HepG2 (cell line): Measurements from ENCODE around the gene ATOH8. TPM values are rescaled to one million over a fixed set of nuclear protein-coding genes. Genes with fewer than 3 reads are reported as not detected.

Experiments
- ATAC-seq: fragments of 200-7000 bp; cut with Tn5 transposase; 3 replicates; pipeline ENCODE4 v1.9.1; 2020; ENCODE audit warnings: mild to moderate bottlenecking, moderate library complexity
- BruUV-seq: library from RNA; stranded (reverse); fragments of 400-500 nt; replicated peaks from 2 replicates; lab custom pipeline; 2021; lab: Mats Ljungman, UMichigan
- CTCF ChIA-PET: fragments of 300-600 bp; formaldehyde crosslinking; extraction: SDS; loops from one replicate; lab custom pipeline; 2021; ENCODE audit warnings: low total read pairs, inconsistent platforms, low intra/inter-chr PET ratio; lab: Yijun Ruan, JAX
- POLR2A ChIA-PET: fragments of 350-600 bp; sonication (Branson Sonifier 250); formaldehyde crosslinking; loops from one replicate; lab custom pipeline; 2020; ENCODE audit warnings: antibody characterized with exemption, inconsistent platforms; lab: Yijun Ruan, JAX
- DNase-seq: peaks from one replicate; pipeline ENCODE4 v3.0.0-alpha.2; 2015; ENCODE audit warnings: low spot score
- FAIRE-seq: peaks from 3 replicates; lab custom pipeline; 2011; peaks lifted over from hg19 to GRCh38; lab: Jason Lieb, UNC
- H2AFZ ChIP-seq: one replicate; pipeline ENCODE4 v1.6.1; 2011; ENCODE audit warnings: low read length, inconsistent platforms
- H3K27ac ChIP-seq: fragments of 300-600 bp; 3 replicates; pipeline ENCODE4 v1.8.0; 2011; ENCODE audit warnings: mixed run types, mild to moderate bottlenecking, mixed read lengths, low read length, inconsistent platforms; ENCODE audit not compliant: insufficient read depth; ENCODE audit errors: extremely low read length
- H3K27me3 ChIP-seq, 2 experiments: fragments of 200-600 bp in 1 of 2; 2 replicates in 1 of 2; 3 replicates in 1 of 2; pipeline versions ENCODE4 v1.6.0 to v1.8.0; 2011; ENCODE audit warnings: low read length in 2 of 2, mild to moderate bottlenecking in 2 of 2, moderate library complexity in 2 of 2, inconsistent platforms in 1 of 2; ENCODE audit not compliant: insufficient read depth in 2 of 2, control insufficient read depth in 1 of 2
- H3K36me3 ChIP-seq, 2 experiments: fragments of 200-600 bp in 1 of 2; replicated peaks in 1 of 2; 2 replicates in 1 of 2; 3 replicates in 1 of 2; pipeline versions ENCODE4 v1.5.1 to v1.8.0; 2011; ENCODE audit warnings: low read length in 2 of 2, inconsistent platforms in 1 of 2; ENCODE audit not compliant: insufficient read depth in 2 of 2, control insufficient read depth in 1 of 2
- H3K4me1 ChIP-seq: 2 replicates; pipeline ENCODE4 v1.5.1; 2012; ENCODE audit warnings: low read length, inconsistent platforms; ENCODE audit not compliant: insufficient read depth
- H3K4me2 ChIP-seq: 2 replicates; pipeline ENCODE4 v1.6.0; 2011; ENCODE audit warnings: low read depth, low read length, inconsistent platforms
- H3K4me3 ChIP-seq, 3 experiments: fragments of 200-600 bp in 1 of 3; sonication (generic), shearing (Covaris generic) in 1 of 3; replicated peaks in 1 of 3; 2 replicates each; pipeline ENCODE4 v1.5.1; 2011 to 2016; ENCODE audit warnings: low read length in 3 of 3, inconsistent platforms in 2 of 3, low read depth in 2 of 3, mild to moderate bottlenecking in 2 of 3, control low read depth in 1 of 3, mixed read lengths in 1 of 3; ENCODE audit not compliant: insufficient read depth in 1 of 3
- H3K79me2 ChIP-seq: one replicate; pipeline ENCODE4 v1.6.1; 2011; ENCODE audit warnings: low read length, inconsistent platforms; ENCODE audit not compliant: insufficient read depth
- H3K9ac ChIP-seq: 2 replicates; pipeline ENCODE4 v1.6.0; 2011; ENCODE audit warnings: mild to moderate bottlenecking, low read depth, low read length, inconsistent platforms; ENCODE audit not compliant: insufficient read depth
- H3K9me3 ChIP-seq: 2 replicates; pipeline ENCODE4 v1.5.1; 2012; ENCODE audit warnings: mild to moderate bottlenecking, low read length
- H4K20me1 ChIP-seq: 2 replicates; pipeline ENCODE4 v1.6.0; 2011; ENCODE audit warnings: inconsistent platforms, mild to moderate bottlenecking, low read length, moderate library complexity; ENCODE audit not compliant: insufficient read depth
- AKAP8 ChIP-seq: sonication (generic); formaldehyde crosslinking; IDR thresholded peaks from 2 replicates; pipeline ENCODE4 v1.5.1; 2020; ENCODE audit warnings: mild to moderate bottlenecking, missing genetic modification reagents
- BHLHE40 ChIP-seq: IDR thresholded peaks from 2 replicates; pipeline ENCODE4 v1.6.1; 2011; ENCODE audit warnings: low read length, improper control_type of control experiment
- GFI1 ChIP-seq: sonication (generic); formaldehyde crosslinking; IDR thresholded peaks from 2 replicates; pipeline ENCODE4 v1.5.0; 2020; ENCODE audit warnings: missing genetic modification reagents, mild to moderate bottlenecking, borderline replicate concordance
- KDM6A ChIP-seq: IDR thresholded peaks from 2 replicates; pipeline ENCODE4 v1.6.1; 2016; ENCODE audit warnings: low read depth
- MLLT10 ChIP-seq: sonication (generic); formaldehyde crosslinking; IDR thresholded peaks from 2 replicates; pipeline ENCODE4 v1.4.0; 2020; ENCODE audit warnings: missing genetic modification reagents
- NFIB ChIP-seq: sonication (generic); formaldehyde crosslinking; IDR thresholded peaks from 2 replicates; pipeline ENCODE4 v1.9.0; 2021; ENCODE audit warnings: missing genetic modification reagents, mild to moderate bottlenecking, borderline replicate concordance
- REPIN1 ChIP-seq: sonication (generic); formaldehyde crosslinking; IDR thresholded peaks from 2 replicates; pipeline ENCODE4 v1.8.0; 2022; ENCODE audit warnings: missing genetic modification reagents, low read depth, mild to moderate bottlenecking, borderline replicate concordance
- RXRB ChIP-seq: IDR thresholded peaks from 2 replicates; pipeline ENCODE4 v1.6.1; 2016; ENCODE audit warnings: borderline replicate concordance, missing genetic modification reagents, missing compliant biosample characterization
- ZNF282 ChIP-seq: fragments of 450-650 bp; IDR thresholded peaks from 2 replicates; pipeline ENCODE4 v1.6.1; 2018; ENCODE audit not compliant: partially characterized antibody
- WGBS: methylation state at CpG from one replicate; pipeline ENCODE4 v1.1.6; 2017; ENCODE audit warnings: low lambda C conversion rate; 5-methylcytosine and 5-hydroxymethylcytosine counted together
- in situ Hi-C: cut with HindIII; loops from 2 replicates; pipeline ENCODE4 v1.10.0; 2017; ENCODE audit warnings: low pct_unique_long_range_greater_than_20kb; ENCODE audit not compliant: extremely low pct_ligation_motif_present
- intact Hi-C: fragments of 100-400 bp; cut with micrococcal nuclease; formaldehyde crosslinking; loops from one replicate; pipeline ENCODE4 v1.10.0; 2022; ENCODE audit not compliant: unreplicated experiment
- polyA plus RNA-seq, 8 experiments: library from polyadenylated mRNA; depleted of rRNA in 3 of 8; stranded (reverse) in 7 of 8; unstranded in 1 of 8; fragments of >200 nt; fragmentation: Illumina TruSeq in 4 of 8; extraction: Trizol in 4 of 8; gene quantifications; 2 replicates each; pipeline versions ENCODE4 v1.2.1 to v1.2.3, GENCODE V29; 2011 to 2016; ENCODE audit warnings: low read depth in 4 of 8, missing spikeins in 1 of 8, mixed read lengths in 1 of 8; ENCODE audit not compliant: insufficient read depth in 1 of 8
- total RNA-seq, 5 experiments: library from RNA; depleted of rRNA; stranded (reverse); fragments of >200 nt; fragmentation: Illumina TruSeq; extraction: Trizol; gene quantifications; 2 replicates each; pipeline ENCODE4 v1.2.3, GENCODE V29; 2016; ENCODE audit warnings: low read depth in 1 of 5
- TF ChIP-seq, protein P1 (sequence below): sonication (generic); formaldehyde crosslinking; IDR thresholded peaks from 2 replicates; pipeline ENCODE4 v1.5.0; 2020; ENCODE audit warnings: missing genetic modification reagents, mild to moderate bottlenecking, borderline replicate concordance
- TF ChIP-seq, protein P2 (sequence below): sonication (generic); formaldehyde crosslinking; IDR thresholded peaks from 2 replicates; pipeline ENCODE4 v1.4.0; 2020; ENCODE audit warnings: missing genetic modification reagents
- TF ChIP-seq, protein P3 (sequence below): IDR thresholded peaks from 2 replicates; pipeline ENCODE4 v1.6.1; 2016; ENCODE audit warnings: mild to moderate bottlenecking
- TF ChIP-seq, protein P4 (sequence below): sonication (generic); formaldehyde crosslinking; IDR thresholded peaks from 2 replicates; pipeline ENCODE4 v1.4.0; 2020; ENCODE audit warnings: missing genetic modification reagents, mild to moderate bottlenecking, borderline replicate concordance
- TF ChIP-seq, protein P5 (sequence below): sonication (generic); formaldehyde crosslinking; IDR thresholded peaks from 2 replicates; pipeline ENCODE4 v1.9.0; 2021; ENCODE audit warnings: missing genetic modification reagents, borderline replicate concordance

The ATOH8 gene
- total and polyA plus RNA-seq, 2 of the 13 experiments (the other 11 are each of a cell fraction or from before 2014, with no cell fraction given): 0.13 to 0.61 TPM

DNA sequence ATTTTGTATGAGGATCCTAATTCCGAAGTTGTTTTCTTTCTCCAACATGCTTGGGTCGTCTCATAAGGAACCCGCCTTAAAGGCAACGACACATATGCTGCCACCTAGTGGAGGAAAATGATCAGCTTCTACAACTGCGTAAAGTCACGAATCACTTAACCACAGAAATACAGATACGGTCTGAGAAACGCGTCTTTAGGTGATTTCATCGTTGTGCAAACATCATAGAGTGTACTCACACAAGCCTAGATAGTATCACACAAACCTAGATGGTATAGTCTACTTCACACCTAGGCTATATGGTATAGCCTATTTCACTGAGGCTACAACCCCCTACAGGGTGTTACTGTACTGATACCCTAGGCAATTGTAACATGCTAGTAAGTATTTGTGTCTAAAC is 46.5 kb upstream of the ATOH8 start (continued):
- 0 out of 2 replicates have a peak, but pooled peaks have one; percentile 19 for TF ChIP-seq REPIN1 (CRISPR knock-in tag)
- TF ChIP-seq AKAP8 (CRISPR knock-in tag): no peak
- TF ChIP-seq, protein P1, sequence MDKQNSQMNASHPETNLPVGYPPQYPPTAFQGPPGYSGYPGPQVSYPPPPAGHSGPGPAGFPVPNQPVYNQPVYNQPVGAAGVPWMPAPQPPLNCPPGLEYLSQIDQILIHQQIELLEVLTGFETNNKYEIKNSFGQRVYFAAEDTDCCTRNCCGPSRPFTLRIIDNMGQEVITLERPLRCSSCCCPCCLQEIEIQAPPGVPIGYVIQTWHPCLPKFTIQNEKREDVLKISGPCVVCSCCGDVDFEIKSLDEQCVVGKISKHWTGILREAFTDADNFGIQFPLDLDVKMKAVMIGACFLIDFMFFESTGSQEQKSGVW (CRISPR knock-in tag): no peak
- TF ChIP-seq, protein P2, sequence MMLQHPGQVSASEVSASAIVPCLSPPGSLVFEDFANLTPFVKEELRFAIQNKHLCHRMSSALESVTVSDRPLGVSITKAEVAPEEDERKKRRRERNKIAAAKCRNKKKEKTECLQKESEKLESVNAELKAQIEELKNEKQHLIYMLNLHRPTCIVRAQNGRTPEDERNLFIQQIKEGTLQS: 0 out of 2 replicates have a peak, but pooled peaks have one; percentile 35
- 0 out of 2 replicates have a peak, but pooled peaks have one; percentile 37 for TF ChIP-seq RXRB (CRISPR knock-in tag)

DNA sequence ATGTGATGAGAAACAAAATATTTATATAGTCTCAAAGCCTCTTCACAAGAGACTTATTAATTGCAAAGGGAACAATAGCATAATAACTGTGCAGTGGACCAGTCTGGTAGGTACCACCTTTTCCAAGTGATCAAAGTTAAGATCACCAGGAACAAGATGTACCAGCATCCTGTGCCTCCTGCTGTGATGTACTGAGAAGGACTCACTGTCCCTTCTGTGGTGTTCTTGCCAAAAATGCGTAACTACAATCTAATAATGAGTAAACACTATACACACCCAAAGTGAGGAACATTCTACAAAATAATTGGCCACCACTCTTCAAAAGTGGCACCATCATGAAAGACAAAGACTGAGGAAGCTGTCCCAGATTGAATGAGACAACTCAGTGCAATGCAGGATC is 45.1 kb upstream of the ATOH8 start:
- Histone ChIP-seq H3K79me2 (no peaks in the 10 kb centered on the region), H3K36me3 (no peaks in the 10 kb centered on the region), H4K20me1 (no peaks in the 10 kb centered on the region), H3K4me1 (peaks cover 11% of the 10 kb centered on the region), H3K4me3 (no peak overlapping the region), H3K4me2 (no peak overlapping the region), H3K27ac (no peak overlapping the region), H3K9me3 (no peaks in the 10 kb centered on the region), H3K9ac (no peak overlapping the region), H3K27me3 (peaks cover 12 to 50% of the 10 kb centered on the region in 2 experiments; a peak in 4 of 5 replicates), H2AFZ (no peak overlapping the region)
- CTCF ChIA-PET: no interaction called here
- POLR2A ChIA-PET: no interaction called here
- BruUV-seq: no TSS peak
- FAIRE-seq (no peak), ATAC-seq (no peak), DNase-seq (no peak)
- 13% methylated on average over 1 of the region's 1 CpG for WGBS
- intact Hi-C loops: no loop called here
- in situ Hi-C loops: no loop called here
- TF ChIP-seq, protein P3, sequence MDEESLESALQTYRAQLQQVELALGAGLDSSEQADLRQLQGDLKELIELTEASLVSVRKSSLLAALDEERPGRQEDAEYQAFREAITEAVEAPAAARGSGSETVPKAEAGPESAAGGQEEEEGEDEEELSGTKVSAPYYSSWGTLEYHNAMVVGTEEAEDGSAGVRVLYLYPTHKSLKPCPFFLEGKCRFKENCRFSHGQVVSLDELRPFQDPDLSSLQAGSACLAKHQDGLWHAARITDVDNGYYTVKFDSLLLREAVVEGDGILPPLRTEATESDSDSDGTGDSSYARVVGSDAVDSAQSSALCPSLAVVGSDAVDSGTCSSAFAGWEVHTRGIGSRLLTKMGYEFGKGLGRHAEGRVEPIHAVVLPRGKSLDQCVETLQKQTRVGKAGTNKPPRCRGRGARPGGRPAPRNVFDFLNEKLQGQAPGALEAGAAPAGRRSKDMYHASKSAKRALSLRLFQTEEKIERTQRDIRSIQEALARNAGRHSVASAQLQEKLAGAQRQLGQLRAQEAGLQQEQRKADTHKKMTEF: no peak
- TF ChIP-seq, protein P4, sequence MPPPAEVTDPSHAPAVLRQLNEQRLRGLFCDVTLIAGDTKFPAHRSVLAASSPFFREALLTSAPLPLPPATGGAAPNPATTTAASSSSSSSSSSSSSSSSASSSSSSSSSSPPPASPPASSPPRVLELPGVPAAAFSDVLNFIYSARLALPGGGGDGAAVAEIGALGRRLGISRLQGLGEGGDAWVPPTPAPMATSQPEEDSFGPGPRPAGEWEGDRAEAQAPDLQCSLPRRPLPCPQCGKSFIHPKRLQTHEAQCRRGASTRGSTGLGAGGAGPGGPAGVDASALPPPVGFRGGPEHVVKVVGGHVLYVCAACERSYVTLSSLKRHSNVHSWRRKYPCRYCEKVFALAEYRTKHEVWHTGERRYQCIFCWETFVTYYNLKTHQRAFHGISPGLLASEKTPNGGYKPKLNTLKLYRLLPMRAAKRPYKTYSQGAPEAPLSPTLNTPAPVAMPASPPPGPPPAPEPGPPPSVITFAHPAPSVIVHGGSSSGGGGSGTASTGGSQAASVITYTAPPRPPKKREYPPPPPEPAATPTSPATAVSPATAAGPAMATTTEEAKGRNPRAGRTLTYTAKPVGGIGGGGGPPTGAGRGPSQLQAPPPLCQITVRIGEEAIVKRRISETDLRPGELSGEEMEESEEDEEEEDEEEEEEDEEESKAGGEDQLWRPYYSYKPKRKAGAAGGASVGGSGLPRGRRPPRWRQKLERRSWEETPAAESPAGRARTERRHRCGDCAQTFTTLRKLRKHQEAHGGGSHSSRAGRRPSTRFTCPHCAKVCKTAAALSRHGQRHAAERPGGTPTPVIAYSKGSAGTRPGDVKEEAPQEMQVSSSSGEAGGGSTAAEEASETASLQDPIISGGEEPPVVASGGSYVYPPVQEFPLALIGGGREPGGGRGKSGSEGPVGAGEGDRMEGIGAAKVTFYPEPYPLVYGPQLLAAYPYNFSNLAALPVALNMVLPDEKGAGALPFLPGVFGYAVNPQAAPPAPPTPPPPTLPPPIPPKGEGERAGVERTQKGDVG (CRISPR knock-in tag): no peak
- TF ChIP-seq ZNF282 (no peak), BHLHE40 (no peak), KDM6A (CRISPR knock-in tag) (no peak), GFI1 (no peak), NFIB (CRISPR knock-in tag) (no peak), REPIN1 (CRISPR knock-in tag) (no peak), MLLT10 (no peak)
- TF ChIP-seq, protein P5, sequence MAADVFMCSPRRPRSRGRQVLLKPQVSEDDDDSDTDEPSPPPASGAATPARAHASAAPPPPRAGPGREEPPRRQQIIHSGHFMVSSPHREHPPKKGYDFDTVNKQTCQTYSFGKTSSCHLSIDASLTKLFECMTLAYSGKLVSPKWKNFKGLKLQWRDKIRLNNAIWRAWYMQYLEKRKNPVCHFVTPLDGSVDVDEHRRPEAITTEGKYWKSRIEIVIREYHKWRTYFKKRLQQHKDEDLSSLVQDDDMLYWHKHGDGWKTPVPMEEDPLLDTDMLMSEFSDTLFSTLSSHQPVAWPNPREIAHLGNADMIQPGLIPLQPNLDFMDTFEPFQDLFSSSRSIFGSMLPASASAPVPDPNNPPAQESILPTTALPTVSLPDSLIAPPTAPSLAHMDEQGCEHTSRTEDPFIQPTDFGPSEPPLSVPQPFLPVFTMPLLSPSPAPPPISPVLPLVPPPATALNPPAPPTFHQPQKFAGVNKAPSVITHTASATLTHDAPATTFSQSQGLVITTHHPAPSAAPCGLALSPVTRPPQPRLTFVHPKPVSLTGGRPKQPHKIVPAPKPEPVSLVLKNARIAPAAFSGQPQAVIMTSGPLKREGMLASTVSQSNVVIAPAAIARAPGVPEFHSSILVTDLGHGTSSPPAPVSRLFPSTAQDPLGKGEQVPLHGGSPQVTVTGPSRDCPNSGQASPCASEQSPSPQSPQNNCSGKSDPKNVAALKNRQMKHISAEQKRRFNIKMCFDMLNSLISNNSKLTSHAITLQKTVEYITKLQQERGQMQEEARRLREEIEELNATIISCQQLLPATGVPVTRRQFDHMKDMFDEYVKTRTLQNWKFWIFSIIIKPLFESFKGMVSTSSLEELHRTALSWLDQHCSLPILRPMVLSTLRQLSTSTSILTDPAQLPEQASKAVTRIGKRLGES (CRISPR knock-in tag): no peak
